Stimulated activated CD8-positive, alpha-beta memory T cell treated with anti-CD3 and anti-CD28 coated beads, Interleukin-15, amount 100 ng/mL, for 4 hours (primary cell): ENCODE data around the gene NFASC.

Source experiments
- DNase-seq, 2 donors: peaks; one replicate each; pipeline ENCODE4 v3.0.0-alpha.2; 2020; ENCODE audit warnings: low read depth in 2 of 2

Gene NFASC

GRCh38 chr1:204889681-204890383, 19.2 kb downstream of the NFASC start:
- DNase-seq = no peak

- DNase-seq = no peak
These were observed 21.2 kb downstream of the NFASC start for GRCh38 chr1:204891860-204892259.

GRCh38 chr1:204894031-204894430, 23.4 kb downstream of the NFASC start:
- DNase-seq = no peak

GRCh38 chr1:204894606-204895005, 23.9 kb downstream of the NFASC start:
- no peak for DNase-seq

- DNase-seq = no peak
These were observed 25.4 kb downstream of the NFASC start for GRCh38 chr1:204896023-204896422.

GRCh38 chr1:204896787-204897469, 26.3 kb downstream of the NFASC start:
- DNase-seq = no peak

GRCh38 chr1:204900721-204901120, 30.1 kb downstream of the NFASC start:
- DNase-seq = no peak

GRCh38 chr1:204902671-204903070, 32.0 kb downstream of the NFASC start:
- no peak for DNase-seq

- no peak for DNase-seq
These were observed 33.7 kb downstream of the NFASC start for GRCh38 chr1:204904228-204904810.

GRCh38 chr1:204909109-204909508, 38.4 kb downstream of the NFASC start:
- DNase-seq = no peak

- no peak for DNase-seq
These were observed 45.3 kb downstream of the NFASC start for GRCh38 chr1:204915861-204916495.

GRCh38 chr1:204917802-204918201, 47.1 kb downstream of the NFASC start:
- DNase-seq = no peak

GRCh38 chr1:204920511-204920910, 49.8 kb downstream of the NFASC start:
- DNase-seq = no peak

- no peak for DNase-seq
These were observed 50.3 kb downstream of the NFASC start for GRCh38 chr1:204920967-204921366.

GRCh38 chr1:204921855-204922516, 51.3 kb downstream of the NFASC start:
- no peak for DNase-seq

GRCh38 chr1:204923201-204923600, 52.5 kb downstream of the NFASC start:
- no peak for DNase-seq

GRCh38 chr1:204923626-204924012, 53.0 kb downstream of the NFASC start:
- no peak for DNase-seq

- DNase-seq = no peak
These were observed 53.5 kb downstream of the NFASC start for GRCh38 chr1:204924013-204924759.

- DNase-seq = no peak
These were observed 55.0 kb downstream of the NFASC start for GRCh38 chr1:204925701-204926100.

GRCh38 chr1:204927673-204928641, 57.3 kb downstream of the NFASC start:
- DNase-seq = no peak
